Measurements from ENCODE around the gene TTC28.

TTC28 gene

DNA sequence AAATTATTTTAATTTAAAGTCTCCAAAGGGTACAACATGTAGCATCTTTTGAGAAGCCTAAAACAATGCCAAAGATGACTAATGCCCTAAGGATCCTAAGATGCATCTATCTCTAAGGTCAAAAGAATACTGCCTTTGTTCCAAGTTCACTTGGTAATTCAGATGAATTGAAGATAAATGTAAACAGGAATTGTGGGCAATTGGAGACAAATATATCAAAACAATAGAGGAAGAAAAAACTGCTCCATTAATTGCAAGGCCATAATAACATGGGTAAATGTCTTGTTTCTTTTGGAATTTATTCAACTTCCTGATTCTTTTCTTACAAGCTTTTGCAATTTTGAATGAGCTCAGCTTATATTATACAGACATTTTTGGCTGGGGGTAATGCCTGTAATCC, 338.6 kb downstream of the TTC28 start:
- Histone ChIP-seq H2AK5ac (ENCODE audit: low read length) (no peak overlapping the region), H3K23ac (ENCODE audit: low read length) (no peak overlapping the region), H2BK5ac (ENCODE audit: low read length) (no peak overlapping the region), H3K56ac (ENCODE audit: low read length) (no peak overlapping the region), H4K5ac (ENCODE audit: low read length) (no peak overlapping the region), H2BK120ac (ENCODE audit: low read depth, low read length) (no peak overlapping the region), H3K4me2 (ENCODE audit: low read length) (no peak overlapping the region), H4K8ac (ENCODE audit: low read depth, low read length) (no peak overlapping the region), H3K4me3 (ENCODE audit: low read length) (no peak overlapping the region), H3K4me1 (ENCODE audit: control insufficient read depth, low read depth, low read length) (no peaks in the 10 kb centered on the region), H3K4ac (ENCODE audit: low read depth, low read length) (no peak overlapping the region), H3K27me3 (ENCODE audit: insufficient read depth, low read length, poor library complexity) (no peaks in the 10 kb centered on the region), H3K18ac (ENCODE audit: low read length) (no peak overlapping the region), H3K79me2 (ENCODE audit: control insufficient read depth, insufficient read depth, low read length) (no peaks in the 10 kb centered on the region), H3K36me3 (ENCODE audit: control insufficient read depth, insufficient read depth, low read length) (no peaks in the 10 kb centered on the region), H3K27ac (ENCODE audit: low read depth, low read length) (no peak overlapping the region), H2BK15ac (replicated peaks; ENCODE audit: low read depth) (no peak overlapping the region), H3K79me1 (ENCODE audit: low read length) (no peaks in the 10 kb centered on the region), H3K9ac (ENCODE audit: low read length) (no peak overlapping the region)
- DNase-seq: no peak

DNA sequence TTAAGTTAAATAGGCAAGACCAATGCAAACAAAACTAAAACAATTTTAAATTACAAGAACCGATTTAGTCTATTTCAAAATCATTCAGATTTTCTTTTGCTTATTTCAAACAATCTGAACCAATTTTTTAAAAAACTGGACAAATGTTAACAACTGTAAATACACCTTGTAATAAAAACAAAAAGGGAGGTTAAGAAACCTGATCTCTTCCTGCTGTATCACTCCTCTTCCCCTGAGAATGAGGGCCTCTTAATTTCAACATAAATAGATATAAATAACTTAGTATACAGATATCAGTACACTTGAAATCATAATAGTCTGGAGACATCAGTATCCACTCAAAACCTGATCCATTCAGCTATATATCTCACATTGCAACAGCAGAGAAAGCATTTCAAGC, 346.6 kb downstream of the TTC28 start:
- no CpG with 5 or more reads among the region's 1 CpG for WGBS (ENCODE audit: extremely low coverage, insufficient coverage, low lambda C conversion rate)
- Histone ChIP-seq H3K27me3 (ENCODE audit: insufficient read depth, low read length, poor library complexity) (no peaks in the 10 kb centered on the region), H2BK120ac (ENCODE audit: low read depth, low read length) (no peak overlapping the region), H3K4ac (ENCODE audit: low read depth, low read length) (no peak overlapping the region), H3K4me1 (ENCODE audit: control insufficient read depth, low read depth, low read length) (no peaks in the 10 kb centered on the region), H3K9ac (ENCODE audit: low read length) (no peak overlapping the region), H4K5ac (ENCODE audit: low read length) (no peak overlapping the region), H3K23ac (ENCODE audit: low read length) (no peak overlapping the region), H3K18ac (ENCODE audit: low read length) (no peak overlapping the region), H3K79me1 (ENCODE audit: low read length) (no peaks in the 10 kb centered on the region), H3K36me3 (ENCODE audit: control insufficient read depth, insufficient read depth, low read length) (no peaks in the 10 kb centered on the region), H3K79me2 (ENCODE audit: control insufficient read depth, insufficient read depth, low read length) (no peaks in the 10 kb centered on the region), H2BK15ac (replicated peaks; ENCODE audit: low read depth) (no peak overlapping the region), H3K4me3 (ENCODE audit: low read length) (no peak overlapping the region), H3K4me2 (ENCODE audit: low read length) (no peak overlapping the region), H3K27ac (ENCODE audit: low read depth, low read length) (no peak overlapping the region), H3K56ac (ENCODE audit: low read length) (no peak overlapping the region), H2AK5ac (ENCODE audit: low read length) (no peak overlapping the region), H4K8ac (ENCODE audit: low read depth, low read length) (no peak overlapping the region), H2BK5ac (ENCODE audit: low read length) (no peak overlapping the region)
- DNase-seq: no peak

DNA sequence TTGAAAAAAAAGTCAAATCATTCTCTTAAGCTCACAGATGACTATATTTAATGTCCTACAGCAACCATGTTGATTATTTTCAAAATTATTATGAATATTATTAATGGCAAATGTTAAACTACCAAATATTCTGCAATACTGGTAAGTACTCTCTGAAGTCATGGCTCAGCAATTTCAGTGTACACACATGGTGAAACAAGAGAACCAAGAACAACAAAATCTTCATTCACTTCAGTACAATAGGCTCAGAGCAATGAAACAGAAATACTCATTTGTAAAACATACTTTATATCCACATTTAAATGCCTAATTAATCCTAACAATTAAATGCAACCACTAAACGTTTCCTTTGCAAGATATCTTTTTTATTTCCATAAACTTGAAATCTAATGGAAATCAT, 347.2 kb downstream of the TTC28 start:
- no peak for DNase-seq
- Histone ChIP-seq H3K4me2 (ENCODE audit: low read length) (no peak overlapping the region), H3K27me3 (ENCODE audit: insufficient read depth, low read length, poor library complexity) (no peaks in the 10 kb centered on the region), H3K4me1 (ENCODE audit: control insufficient read depth, low read depth, low read length) (no peaks in the 10 kb centered on the region), H2BK120ac (ENCODE audit: low read depth, low read length) (no peak overlapping the region), H3K27ac (ENCODE audit: low read depth, low read length) (no peak overlapping the region), H3K9ac (ENCODE audit: low read length) (no peak overlapping the region), H3K23ac (ENCODE audit: low read length) (no peak overlapping the region), H4K8ac (ENCODE audit: low read depth, low read length) (no peak overlapping the region), H3K4ac (ENCODE audit: low read depth, low read length) (no peak overlapping the region), H3K36me3 (ENCODE audit: control insufficient read depth, insufficient read depth, low read length) (no peaks in the 10 kb centered on the region), H4K5ac (ENCODE audit: low read length) (no peak overlapping the region), H2BK5ac (ENCODE audit: low read length) (no peak overlapping the region), H2BK15ac (replicated peaks; ENCODE audit: low read depth) (no peak overlapping the region), H3K18ac (ENCODE audit: low read length) (no peak overlapping the region), H3K56ac (ENCODE audit: low read length) (no peak overlapping the region), H3K4me3 (ENCODE audit: low read length) (no peak overlapping the region), H2AK5ac (ENCODE audit: low read length) (no peak overlapping the region), H3K79me2 (ENCODE audit: control insufficient read depth, insufficient read depth, low read length) (no peaks in the 10 kb centered on the region), H3K79me1 (ENCODE audit: low read length) (no peaks in the 10 kb centered on the region)
- 100% methylated on average over 1 of the region's 1 CpG for WGBS (ENCODE audit: extremely low coverage, insufficient coverage, low lambda C conversion rate)

DNA sequence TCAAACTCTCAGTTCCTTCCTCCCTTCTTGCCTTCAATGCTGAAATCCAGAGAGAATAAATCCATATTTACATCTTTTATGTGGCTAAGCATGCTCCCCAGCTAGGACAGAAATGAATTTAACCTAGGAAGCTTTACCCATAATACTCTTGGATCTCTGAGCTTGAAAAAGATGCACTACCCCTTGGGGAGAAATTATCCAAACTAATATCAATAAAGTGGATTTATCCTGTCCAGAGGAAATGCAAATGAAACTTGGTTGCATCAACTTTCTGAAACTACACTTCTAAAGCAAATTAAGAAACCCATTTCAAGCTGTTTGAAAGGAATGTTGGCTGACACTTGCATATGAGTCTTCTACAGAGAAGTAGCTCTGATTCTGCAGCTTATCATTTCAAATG, 347.9 kb downstream of the TTC28 start:
- Histone ChIP-seq H3K4me1 (ENCODE audit: control insufficient read depth, low read depth, low read length) (no peaks in the 10 kb centered on the region), H2BK120ac (ENCODE audit: low read depth, low read length) (no peak overlapping the region), H2BK15ac (replicated peaks; ENCODE audit: low read depth) (no peak overlapping the region), H3K9ac (ENCODE audit: low read length) (no peak overlapping the region), H3K56ac (ENCODE audit: low read length) (no peak overlapping the region), H3K18ac (ENCODE audit: low read length) (no peak overlapping the region), H3K27ac (ENCODE audit: low read depth, low read length) (no peak overlapping the region), H4K8ac (ENCODE audit: low read depth, low read length) (no peak overlapping the region), H3K4me3 (ENCODE audit: low read length) (no peak overlapping the region), H3K27me3 (ENCODE audit: insufficient read depth, low read length, poor library complexity) (no peaks in the 10 kb centered on the region), H3K4ac (ENCODE audit: low read depth, low read length) (no peak overlapping the region), H3K79me1 (ENCODE audit: low read length) (no peaks in the 10 kb centered on the region), H3K23ac (ENCODE audit: low read length) (no peak overlapping the region), H2AK5ac (ENCODE audit: low read length) (no peak overlapping the region), H2BK5ac (ENCODE audit: low read length) (no peak overlapping the region), H3K79me2 (ENCODE audit: control insufficient read depth, insufficient read depth, low read length) (no peaks in the 10 kb centered on the region), H4K5ac (ENCODE audit: low read length) (no peak overlapping the region), H3K36me3 (ENCODE audit: control insufficient read depth, insufficient read depth, low read length) (no peaks in the 10 kb centered on the region), H3K4me2 (ENCODE audit: low read length) (no peak overlapping the region)
- DNase-seq: no peak

DNA sequence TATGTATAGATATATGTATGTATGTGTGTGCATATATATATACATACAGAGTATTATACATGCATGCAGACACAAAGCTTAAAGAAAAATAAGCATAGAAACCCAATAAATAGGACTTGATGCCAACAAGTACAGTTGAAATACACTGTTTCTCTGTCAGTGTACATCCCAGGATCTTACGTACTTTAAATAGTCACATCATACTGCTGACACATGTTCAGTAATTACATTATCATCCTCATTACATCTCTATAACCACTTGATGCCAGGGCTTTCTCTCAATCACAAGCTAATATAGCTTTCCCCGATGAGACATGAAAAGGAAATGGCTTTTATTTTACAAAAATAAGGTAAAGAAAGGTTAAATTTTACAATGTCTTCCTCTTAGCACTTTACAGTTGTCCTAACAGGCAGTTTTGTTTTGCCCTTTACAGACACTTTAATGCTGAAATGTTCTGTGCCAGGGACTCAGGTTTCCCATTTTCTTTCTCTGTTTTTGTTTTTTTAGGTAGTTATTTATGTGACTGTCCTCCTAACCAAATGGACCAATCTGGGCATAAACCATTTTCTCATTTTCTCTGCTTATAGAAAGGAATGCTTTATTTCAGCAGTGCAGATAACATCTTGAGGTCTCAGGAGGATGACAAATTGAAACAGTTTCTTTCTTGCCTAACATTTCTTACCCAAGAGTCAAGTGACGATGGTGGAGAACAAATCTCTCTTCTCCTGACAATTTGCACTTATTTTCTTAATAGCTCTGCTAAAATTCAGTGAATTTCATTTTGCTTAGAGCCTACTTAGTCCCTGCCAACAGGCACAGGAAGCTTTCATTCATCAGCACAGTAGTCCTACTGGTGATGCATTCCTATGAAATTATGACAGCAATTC, 350.2 kb downstream of the TTC28 start:
- H2AK5ac ChIP-seq (ENCODE audit: low read length): no peak overlapping the region
- no peaks in the 10 kb centered on the region for H3K79me2 ChIP-seq (ENCODE audit: control insufficient read depth, insufficient read depth, low read length)
- H2BK15ac ChIP-seq (replicated peaks; ENCODE audit: low read depth): no peak overlapping the region
- H3K23ac ChIP-seq (ENCODE audit: low read length): no peak overlapping the region
- no peaks in the 10 kb centered on the region for H3K27me3 ChIP-seq (ENCODE audit: insufficient read depth, low read length, poor library complexity)
- no peaks in the 10 kb centered on the region for H3K36me3 ChIP-seq (ENCODE audit: control insufficient read depth, insufficient read depth, low read length)
- H4K8ac ChIP-seq (ENCODE audit: low read depth, low read length): no peak overlapping the region
- DNase-seq: no peak
- no peak overlapping the region for H3K4me2 ChIP-seq (ENCODE audit: low read length)
- no peak overlapping the region for H3K4ac ChIP-seq (ENCODE audit: low read depth, low read length)
- H3K18ac ChIP-seq (ENCODE audit: low read length): no peak overlapping the region
- no peak overlapping the region for H3K4me3 ChIP-seq (ENCODE audit: low read length)
- no peaks in the 10 kb centered on the region for H3K4me1 ChIP-seq (ENCODE audit: control insufficient read depth, low read depth, low read length)
- WGBS (ENCODE audit: extremely low coverage, insufficient coverage, low lambda C conversion rate): no CpG with 5 or more reads among the region's 3 CpGs
- no peak overlapping the region for H3K56ac ChIP-seq (ENCODE audit: low read length)
- H2BK120ac ChIP-seq (ENCODE audit: low read depth, low read length): no peak overlapping the region
- H2BK5ac ChIP-seq (ENCODE audit: low read length): no peak overlapping the region
- H3K79me1 ChIP-seq (ENCODE audit: low read length): no peaks in the 10 kb centered on the region
- no peak overlapping the region for H3K9ac ChIP-seq (ENCODE audit: low read length)
- H4K5ac ChIP-seq (ENCODE audit: low read length): no peak overlapping the region
- no peak overlapping the region for H3K27ac ChIP-seq (ENCODE audit: low read depth, low read length)

DNA sequence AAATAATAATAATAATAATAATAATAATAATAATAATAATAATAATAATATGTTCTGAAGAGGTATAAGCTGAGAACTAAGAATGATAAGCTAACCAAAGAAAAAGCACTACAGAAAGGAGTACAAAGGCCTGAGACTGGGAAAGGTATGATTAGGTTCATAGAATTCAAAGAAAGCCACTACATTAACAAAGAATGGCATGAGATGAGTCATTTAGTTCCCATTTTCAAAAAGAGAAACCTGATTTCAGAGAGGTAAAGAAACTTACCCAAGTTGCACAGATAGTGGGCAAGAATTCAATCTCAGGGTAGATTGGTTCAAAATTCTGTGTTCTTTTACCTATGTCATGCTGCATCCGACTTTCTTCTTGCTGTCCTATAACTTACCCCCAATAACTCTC, 350.9 kb downstream of the TTC28 start:
- H3K36me3 ChIP-seq (ENCODE audit: control insufficient read depth, insufficient read depth, low read length): no peaks in the 10 kb centered on the region
- no peaks in the 10 kb centered on the region for H3K27me3 ChIP-seq (ENCODE audit: insufficient read depth, low read length, poor library complexity)
- H4K5ac ChIP-seq (ENCODE audit: low read length): no peak overlapping the region
- no CpG with 5 or more reads among the region's 1 CpG for WGBS (ENCODE audit: extremely low coverage, insufficient coverage, low lambda C conversion rate)
- H3K4ac ChIP-seq (ENCODE audit: low read depth, low read length): no peak overlapping the region
- H3K79me2 ChIP-seq (ENCODE audit: control insufficient read depth, insufficient read depth, low read length): no peaks in the 10 kb centered on the region
- H2BK5ac ChIP-seq (ENCODE audit: low read length): no peak overlapping the region
- no peak overlapping the region for H3K23ac ChIP-seq (ENCODE audit: low read length)
- no peak overlapping the region for H2AK5ac ChIP-seq (ENCODE audit: low read length)
- H3K18ac ChIP-seq (ENCODE audit: low read length): no peak overlapping the region
- H3K4me1 ChIP-seq (ENCODE audit: control insufficient read depth, low read depth, low read length): no peaks in the 10 kb centered on the region
- H3K4me2 ChIP-seq (ENCODE audit: low read length): no peak overlapping the region
- no peak overlapping the region for H3K4me3 ChIP-seq (ENCODE audit: low read length)
- no peak overlapping the region for H4K8ac ChIP-seq (ENCODE audit: low read depth, low read length)
- H2BK120ac ChIP-seq (ENCODE audit: low read depth, low read length): no peak overlapping the region
- no peak overlapping the region for H3K9ac ChIP-seq (ENCODE audit: low read length)
- H3K79me1 ChIP-seq (ENCODE audit: low read length): no peaks in the 10 kb centered on the region
- no peak overlapping the region for H2BK15ac ChIP-seq (replicated peaks; ENCODE audit: low read depth)
- H3K27ac ChIP-seq (ENCODE audit: low read depth, low read length): no peak overlapping the region
- DNase-seq: no peak
- no peak overlapping the region for H3K56ac ChIP-seq (ENCODE audit: low read length)

Measured in mesendoderm (in vitro differentiated cells).